ENCODE results near the gene BIK.

DNA sequence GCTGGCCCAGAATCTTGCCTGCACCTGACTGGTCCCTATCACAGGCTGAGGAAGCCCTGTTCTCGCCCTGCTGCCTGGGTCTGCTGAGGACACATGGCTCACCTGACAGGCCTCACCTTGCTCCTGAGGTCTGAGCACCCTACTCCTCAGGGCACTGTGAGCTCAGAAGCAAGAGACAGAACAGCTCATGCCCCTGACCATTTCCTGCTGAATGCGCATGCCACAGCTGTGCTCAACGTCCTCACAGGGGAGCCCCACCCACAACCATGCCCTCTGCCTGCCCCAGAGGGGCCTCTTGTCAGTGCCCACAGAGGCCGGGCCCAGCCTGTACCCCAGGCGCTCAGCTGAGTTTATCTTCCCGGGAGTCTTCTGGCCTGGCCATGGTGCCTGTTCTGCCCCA is 38.0 kb downstream of the BIK start:
- TF ChIP-seq GATA2 (IDR thresholded peaks at IDR 0.05; ENCODE audit: low read depth, low read length) = no peak
- TF ChIP-seq GATA3 (IDR thresholded peaks at IDR 0.05; ENCODE audit: low read depth, low read length) = no peak

Data from SH-SY5Y (cell line).